CD1c-positive myeloid dendritic cell (primary cell): Measurements from ENCODE around the gene ZFAND3.

Source experiments
- DNase-seq: peaks from one replicate; pipeline ENCODE4 v3.0.0-alpha.2; 2016; ENCODE audit errors: extremely low spot score

Gene ZFAND3

GRCh38 chr6:37827603-37828265 lies 8.2 kb downstream of the ZFAND3 start:
- DNase-seq = no peak

GRCh38 chr6:37830225-37830624 lies 10.7 kb downstream of the ZFAND3 start:
- no peak for DNase-seq

- no peak for DNase-seq
Measured at GRCh38 chr6:37831457-37831856, 11.9 kb downstream of the ZFAND3 start.

GRCh38 chr6:37835923-37836322 lies 16.4 kb downstream of the ZFAND3 start:
- no peak for DNase-seq

- DNase-seq = no peak
Measured at GRCh38 chr6:37838219-37838921, 18.8 kb downstream of the ZFAND3 start.

- DNase-seq = no peak
Measured at GRCh38 chr6:37840143-37840939, 20.8 kb downstream of the ZFAND3 start.

- DNase-seq = no peak
Measured at GRCh38 chr6:37840940-37841300, 21.4 kb downstream of the ZFAND3 start.

GRCh38 chr6:37845026-37845911 lies 25.7 kb downstream of the ZFAND3 start:
- no peak for DNase-seq

- DNase-seq = no peak
Measured at GRCh38 chr6:37845930-37846329, 26.4 kb downstream of the ZFAND3 start.

- no peak for DNase-seq
Measured at GRCh38 chr6:37847704-37848103, 28.2 kb downstream of the ZFAND3 start.

GRCh38 chr6:37848371-37848770 lies 28.8 kb downstream of the ZFAND3 start:
- DNase-seq = no peak

GRCh38 chr6:37850260-37850659 lies 30.7 kb downstream of the ZFAND3 start:
- no peak for DNase-seq

- no peak for DNase-seq
Measured at GRCh38 chr6:37850728-37851285, 31.3 kb downstream of the ZFAND3 start.

- no peak for DNase-seq
Measured at GRCh38 chr6:37851997-37852524, 32.5 kb downstream of the ZFAND3 start.

- no peak for DNase-seq
Measured at GRCh38 chr6:37856285-37856684, 36.8 kb downstream of the ZFAND3 start.

- DNase-seq = no peak
Measured at GRCh38 chr6:37858363-37858762, 38.8 kb downstream of the ZFAND3 start.

- peak; percentile 60 for DNase-seq
Measured at GRCh38 chr6:37860226-37860839, 40.8 kb downstream of the ZFAND3 start.

- no peak for DNase-seq
Measured at GRCh38 chr6:37861452-37861851, 41.9 kb downstream of the ZFAND3 start.

GRCh38 chr6:37862430-37862829 lies 42.9 kb downstream of the ZFAND3 start:
- DNase-seq = no peak

- no peak for DNase-seq
Measured at GRCh38 chr6:37862992-37863391, 43.5 kb downstream of the ZFAND3 start.

- DNase-seq = no peak
Measured at GRCh38 chr6:37864250-37864649, 44.7 kb downstream of the ZFAND3 start.
